ENCODE measurements around the gene CCT5.
"Not testable (repeated sequence)": the region's sequence is repeated elsewhere in the genome, so short reads cannot be mapped to it uniquely, and the experiment has no call there.

Gene CCT5

GRCh38 chr5:10232386-10232785 is 17.7 kb upstream of the CCT5 start:
- DNase-seq (no peak), ATAC-seq (no peak)
- Mint-ChIP-seq H3K27ac (no peak overlapping the region), H3K9me3 (no peaks in the 10 kb centered on the region), H3K4me1 (no peaks in the 10 kb centered on the region), H3K4me3 (no peak overlapping the region), H3K27me3 (no peaks in the 10 kb centered on the region)

- no peak overlapping the region for H3K4me3 Mint-ChIP-seq
- no peaks in the 10 kb centered on the region for H3K4me1 Mint-ChIP-seq
- no peak overlapping the region for H3K27ac Mint-ChIP-seq
- DNase-seq (no peak), ATAC-seq (no peak)
- H3K9me3 Mint-ChIP-seq: no peaks in the 10 kb centered on the region
- no peaks in the 10 kb centered on the region for H3K27me3 Mint-ChIP-seq
These were observed 17.1 kb upstream of the CCT5 start for GRCh38 chr5:10233011-10233410.

DNA sequence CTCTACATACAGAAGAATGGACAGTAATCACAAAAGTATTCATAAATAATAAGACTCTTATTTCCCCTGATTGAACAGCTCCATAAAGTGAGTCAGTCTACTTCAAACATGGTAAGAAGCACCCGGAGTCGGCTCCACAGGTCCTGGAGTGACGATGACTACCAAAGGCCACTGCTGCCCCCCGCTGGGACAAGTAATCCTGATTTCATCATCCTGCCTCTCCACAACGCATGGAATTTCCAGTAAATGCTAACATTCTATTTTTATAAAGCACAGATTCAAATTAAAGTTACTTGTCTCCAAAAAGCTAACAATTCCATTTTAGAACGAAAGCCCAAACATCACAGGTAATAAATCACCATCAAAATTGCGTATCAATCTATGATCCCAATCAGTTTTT is 16.6 kb upstream of the CCT5 start:
- no peaks in the 10 kb centered on the region for H3K9me3 Mint-ChIP-seq
- H3K27me3 Mint-ChIP-seq: no peaks in the 10 kb centered on the region
- H3K4me3 Mint-ChIP-seq: no peak overlapping the region
- H3K4me1 Mint-ChIP-seq: no peaks in the 10 kb centered on the region
- DNase-seq: no peak
- H3K27ac Mint-ChIP-seq: no peak overlapping the region
- ATAC-seq: no peak

GRCh38 chr5:10235350-10235749 is 14.7 kb upstream of the CCT5 start:
- no peak overlapping the region for H3K4me3 Mint-ChIP-seq
- DNase-seq (no peak), ATAC-seq (no peak)
- no peaks in the 10 kb centered on the region for H3K27me3 Mint-ChIP-seq
- peak overlapping the region in 1 of 2 donors; percentile 13 for H3K27ac Mint-ChIP-seq
- no peaks in the 10 kb centered on the region for H3K9me3 Mint-ChIP-seq
- no peaks in the 10 kb centered on the region for H3K4me1 Mint-ChIP-seq

DNA sequence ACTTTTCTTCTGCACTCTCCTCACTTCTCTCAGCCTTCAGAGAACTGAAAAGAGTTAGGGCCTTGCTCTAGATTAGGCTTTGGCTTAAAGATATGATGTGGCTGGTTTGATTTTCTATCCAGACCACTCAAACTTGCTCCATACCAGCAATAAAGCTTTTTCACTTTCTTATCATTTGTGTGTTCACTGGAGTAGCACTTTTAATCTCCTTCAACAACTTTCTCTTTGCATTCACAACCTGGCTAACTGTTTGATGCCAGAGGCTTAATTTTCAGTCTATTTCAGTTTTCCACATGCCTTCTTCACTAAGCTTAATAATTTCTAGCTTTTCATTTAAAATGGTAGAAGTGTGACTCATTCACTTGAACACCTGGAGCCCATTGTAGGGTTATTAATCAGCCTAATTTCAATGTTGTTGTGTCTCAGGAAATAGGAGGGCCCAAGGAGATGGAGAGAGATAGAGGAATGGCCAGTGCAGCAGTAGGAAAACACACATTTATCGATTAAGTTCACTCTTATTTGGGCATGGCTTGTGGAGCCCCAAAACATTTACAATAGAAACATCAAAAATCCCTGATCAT is 6.3 kb upstream of the CCT5 start:
- ATAC-seq: no peak
- no peak overlapping the region for H3K4me3 Mint-ChIP-seq
- DNase-seq: no peak
- no peaks in the 10 kb centered on the region for H3K27me3 Mint-ChIP-seq
- H3K9me3 Mint-ChIP-seq: no peaks in the 10 kb centered on the region
- peaks cover 28% of the 10 kb centered on the region for H3K4me1 Mint-ChIP-seq
- H3K27ac Mint-ChIP-seq: no peak overlapping the region

- no peak for ATAC-seq
- peaks cover 31% of the 10 kb centered on the region for H3K4me1 Mint-ChIP-seq
- no peak overlapping the region for H3K27ac Mint-ChIP-seq
- H3K9me3 Mint-ChIP-seq: no peaks in the 10 kb centered on the region
- H3K27me3 Mint-ChIP-seq: no peaks in the 10 kb centered on the region
- DNase-seq: no peak
- H3K4me3 Mint-ChIP-seq: no peak overlapping the region
These were observed 5.6 kb upstream of the CCT5 start for GRCh38 chr5:10244342-10244944.

DNA sequence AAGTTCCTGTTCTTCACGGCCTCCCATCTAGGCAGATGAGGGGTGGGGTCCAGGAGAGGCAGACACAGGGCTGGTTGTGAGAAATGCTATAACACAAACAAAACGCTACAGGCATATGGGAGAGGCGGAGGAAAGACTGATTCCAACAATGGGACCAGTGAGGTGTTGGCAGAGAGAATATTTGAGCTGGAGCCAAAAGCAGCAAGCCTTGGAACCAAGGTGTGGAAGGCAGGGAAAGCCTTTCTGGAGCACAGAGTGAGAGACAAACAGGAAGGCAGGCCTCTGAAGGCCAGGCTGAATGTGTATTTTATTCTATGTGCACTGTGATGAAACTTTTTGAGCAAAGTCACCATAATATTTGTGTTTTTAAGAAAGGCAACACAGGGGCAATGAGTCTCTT is 3.3 kb upstream of the CCT5 start:
- H3K4me3 Mint-ChIP-seq: no peak overlapping the region

DNA sequence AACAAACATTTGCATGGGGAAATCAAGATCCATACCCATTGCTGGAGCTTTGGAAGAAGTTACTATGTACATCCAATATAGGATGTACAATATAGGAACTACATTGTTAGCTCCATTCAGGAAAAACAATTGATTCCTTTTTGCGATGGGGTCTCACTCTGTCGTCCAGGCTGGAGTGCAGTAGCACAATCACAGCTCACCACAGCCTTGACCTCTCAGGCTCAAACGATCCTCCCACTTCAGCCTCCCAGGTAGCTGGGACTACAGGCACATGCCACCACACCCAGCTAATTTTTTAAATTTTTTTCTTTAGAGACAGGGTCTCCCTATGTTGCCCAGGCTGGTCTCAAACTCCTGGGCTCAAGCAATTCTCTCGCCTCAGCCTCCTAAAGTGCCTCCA is 2.9 kb upstream of the CCT5 start:
- not testable (repeated sequence) for H3K27me3 Mint-ChIP-seq, H3K4me3 Mint-ChIP-seq, ATAC-seq, H3K9me3 Mint-ChIP-seq, DNase-seq
- Mint-ChIP-seq H3K27ac (peak overlapping the region in 1 of 2 donors; percentile 59), H3K4me1 (peaks cover 46% of the 10 kb centered on the region)

More for the DNA sequence above, 3.3 kb upstream of the CCT5 start:
- Mint-ChIP-seq H3K4me1 (peaks cover 41% of the 10 kb centered on the region), H3K27ac (no peak overlapping the region), H3K9me3 (no peaks in the 10 kb centered on the region), H3K27me3 (no peaks in the 10 kb centered on the region)
- no peak for DNase-seq
- ATAC-seq: no peak

GRCh38 chr5:10248378-10249260 is 1.5 kb upstream of the CCT5 start:
- H3K27me3 Mint-ChIP-seq: no peaks in the 10 kb centered on the region
- peak overlapping the region; percentile 100 for H3K27ac Mint-ChIP-seq
- no peaks in the 10 kb centered on the region for H3K9me3 Mint-ChIP-seq
- ATAC-seq (no peak), DNase-seq (no peak)
- peaks cover 54% of the 10 kb centered on the region for H3K4me1 Mint-ChIP-seq
- H3K4me3 Mint-ChIP-seq: peak overlapping the region; percentile 86 to 98

DNA sequence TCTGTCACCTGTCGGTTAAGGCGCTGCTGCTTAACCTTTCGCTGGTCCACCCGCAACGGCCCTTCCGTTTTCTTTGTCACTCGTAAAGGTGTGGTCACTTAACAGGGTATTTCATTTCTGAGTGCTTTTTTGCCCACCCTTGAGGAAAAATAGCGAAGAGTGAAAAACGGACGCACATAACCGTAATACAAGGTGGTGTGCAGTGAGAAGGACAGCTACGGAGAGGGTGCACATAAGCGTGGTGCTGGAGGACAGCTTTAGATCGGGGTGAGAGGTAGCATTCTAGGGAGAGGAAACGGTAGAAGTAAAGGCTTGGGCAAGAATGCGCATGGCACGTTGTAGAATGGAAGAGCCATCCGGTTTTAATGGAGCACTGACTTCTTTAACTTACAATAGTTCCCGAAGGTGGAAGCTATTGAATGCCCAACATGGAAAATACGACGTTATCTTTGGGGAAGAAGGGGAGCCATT is 761 bp downstream of the CCT5 start:
- Mint-ChIP-seq H3K27ac (peak overlapping the region; percentile 100), H3K4me1 (peaks cover 68% of the 10 kb centered on the region), H3K9me3 (no peaks in the 10 kb centered on the region), H3K4me3 (peak overlapping the region; percentile 86 to 98), H3K27me3 (no peaks in the 10 kb centered on the region)
- peak; percentile 20 to 31 for DNase-seq
- peak; percentile 56 for ATAC-seq

- Mint-ChIP-seq H3K4me1 (peaks cover 72% of the 10 kb centered on the region), H3K9me3 (no peaks in the 10 kb centered on the region), H3K4me3 (peak overlapping the region; percentile 86 to 98), H3K27ac (peak overlapping the region; percentile 100), H3K27me3 (no peaks in the 10 kb centered on the region)
- DNase-seq (no peak), ATAC-seq (no peak)
These were observed 1.3 kb downstream of the CCT5 start for GRCh38 chr5:10251405-10251804.

DNA sequence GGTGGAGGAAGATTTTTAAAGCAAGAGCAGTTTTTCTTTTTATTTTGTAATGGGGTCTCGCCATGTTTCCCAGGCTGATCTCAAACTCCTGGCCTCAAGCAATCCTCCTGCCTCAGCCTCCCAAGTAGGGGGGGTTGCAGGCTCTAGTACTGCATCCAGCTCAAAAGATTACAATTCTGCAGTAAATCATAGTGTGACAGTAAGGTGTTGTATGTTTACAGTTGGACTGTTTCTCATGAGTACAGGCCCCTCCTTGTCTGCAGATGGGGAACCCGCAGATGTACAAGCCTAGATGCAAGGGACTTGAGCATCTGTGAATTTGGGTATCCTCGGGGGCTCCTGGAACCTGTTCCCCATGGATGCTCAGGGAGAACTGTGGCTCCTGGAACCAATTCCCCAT is 3.3 kb downstream of the CCT5 start:
- Mint-ChIP-seq H3K4me1 (peaks cover 63% of the 10 kb centered on the region), H3K4me3 (peak overlapping the region; percentile 22 to 59), H3K9me3 (no peaks in the 10 kb centered on the region), H3K27ac (peak overlapping the region; percentile 57 to 94), H3K27me3 (no peaks in the 10 kb centered on the region)
- DNase-seq (no peak), ATAC-seq (no peak)

- Mint-ChIP-seq H3K9me3 (no peaks in the 10 kb centered on the region), H3K27ac (peak overlapping the region in 1 of 2 donors; percentile 79), H3K27me3 (no peaks in the 10 kb centered on the region), H3K4me3 (no peak overlapping the region), H3K4me1 (peaks cover 60% of the 10 kb centered on the region)
- DNase-seq (no peak), ATAC-seq (no peak)
These were observed 4.6 kb downstream of the CCT5 start for GRCh38 chr5:10254686-10255085.

DNA sequence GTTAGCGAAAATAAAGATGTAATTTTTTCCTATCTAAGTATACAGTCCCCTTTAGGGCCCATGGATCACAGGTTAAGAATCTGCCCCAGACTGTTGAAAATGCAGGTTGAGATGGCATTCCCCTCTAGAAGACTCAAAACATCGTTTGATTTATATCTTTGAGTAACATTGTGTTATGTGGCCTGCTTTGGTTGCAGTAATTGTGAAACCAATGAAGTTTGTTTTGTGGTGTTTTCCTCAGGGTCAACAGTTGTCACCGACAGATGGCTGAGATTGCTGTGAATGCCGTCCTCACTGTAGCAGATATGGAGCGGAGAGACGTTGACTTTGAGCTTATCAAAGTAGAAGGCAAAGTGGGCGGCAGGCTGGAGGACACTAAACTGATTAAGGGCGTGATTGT is 7.8 kb downstream of the CCT5 start:
- Mint-ChIP-seq H3K27me3 (no peaks in the 10 kb centered on the region), H3K9me3 (no peaks in the 10 kb centered on the region), H3K27ac (peak overlapping the region in 1 of 2 donors; percentile 56), H3K4me3 (no peak overlapping the region), H3K4me1 (peaks cover 52% of the 10 kb centered on the region)
- ATAC-seq: peak; percentile 54
- no peak for DNase-seq

- H3K4me3 Mint-ChIP-seq: no peak overlapping the region
- peak overlapping the region; percentile 53 to 59 for H3K27ac Mint-ChIP-seq
- no peaks in the 10 kb centered on the region for H3K9me3 Mint-ChIP-seq
- H3K4me1 Mint-ChIP-seq: peaks cover 32% of the 10 kb centered on the region
- DNase-seq (no peak), ATAC-seq (no peak)
- no peaks in the 10 kb centered on the region for H3K27me3 Mint-ChIP-seq
These were observed 9.8 kb downstream of the CCT5 start for GRCh38 chr5:10259899-10260298.

GRCh38 chr5:10261065-10261464 is 11.0 kb downstream of the CCT5 start:
- H3K27me3 Mint-ChIP-seq: no peaks in the 10 kb centered on the region
- no peak overlapping the region for H3K27ac Mint-ChIP-seq
- H3K4me1 Mint-ChIP-seq: peaks cover 23% of the 10 kb centered on the region
- no peak overlapping the region for H3K4me3 Mint-ChIP-seq
- H3K9me3 Mint-ChIP-seq: no peaks in the 10 kb centered on the region
- DNase-seq (no peak), ATAC-seq (no peak)

All from stimulated activated naive CD8-positive, alpha-beta T cell treated with anti-CD3 and anti-CD28 coated beads, Interleukin-15, amount 100 ng/mL, for 72 hours (primary cell).